NOMO-1 (cell line): ENCODE data around the gene CHD5.
A peak's percentile ranks its signal among the peaks of the same experiment; 100 is the strongest.
"Not testable (repeated sequence)": the region's sequence is repeated elsewhere in the genome, so short reads cannot be mapped to it uniquely, and the experiment has no call there.

ENCODE experiments used
- DNase-seq, 2 experiments: peaks; one replicate each; lab custom pipeline; 2025; ENCODE audit not compliant: unreplicated experiment in 2 of 2; lab: John Stamatoyannopoulos, UW

Gene CHD5

DNA sequence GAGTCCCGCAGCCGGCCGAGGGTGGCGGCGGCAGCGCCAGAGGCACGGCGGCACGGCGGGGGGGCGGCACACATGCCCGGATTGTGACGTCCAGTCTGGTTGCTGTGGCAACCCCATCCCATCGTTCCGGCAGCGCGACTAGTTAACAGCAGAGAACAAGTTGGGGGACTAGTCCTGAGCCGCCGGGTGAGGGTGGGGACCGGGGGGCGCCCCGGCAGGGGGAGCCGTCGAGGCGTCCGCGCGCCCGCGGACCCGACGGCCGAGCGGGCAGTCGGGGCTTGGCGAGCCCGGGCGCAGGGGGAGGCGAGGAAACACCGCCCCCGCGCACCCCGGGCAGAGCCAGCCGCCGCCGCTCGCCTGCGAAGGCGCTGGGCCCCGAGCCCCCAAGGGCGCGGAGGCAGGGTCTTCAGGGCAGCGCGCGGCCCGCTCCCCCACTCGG is at the start of gene CHD5:
CHD5 (minus strand) TSS at position 54 of the 439 bp plus-strand sequence. CDS start 298 bp downstream, outside the sequence.
- DNase-seq: no peak

- no peak for DNase-seq
Measured at GRCh38 chr1:6225651-6226050, 45.5 kb upstream of the CHD5 start.

GRCh38 chr1:6224718-6225117 is 44.6 kb upstream of the CHD5 start:
- no peak for DNase-seq

- no peak for DNase-seq
Measured at GRCh38 chr1:6223617-6224016, 43.5 kb upstream of the CHD5 start.

DNA sequence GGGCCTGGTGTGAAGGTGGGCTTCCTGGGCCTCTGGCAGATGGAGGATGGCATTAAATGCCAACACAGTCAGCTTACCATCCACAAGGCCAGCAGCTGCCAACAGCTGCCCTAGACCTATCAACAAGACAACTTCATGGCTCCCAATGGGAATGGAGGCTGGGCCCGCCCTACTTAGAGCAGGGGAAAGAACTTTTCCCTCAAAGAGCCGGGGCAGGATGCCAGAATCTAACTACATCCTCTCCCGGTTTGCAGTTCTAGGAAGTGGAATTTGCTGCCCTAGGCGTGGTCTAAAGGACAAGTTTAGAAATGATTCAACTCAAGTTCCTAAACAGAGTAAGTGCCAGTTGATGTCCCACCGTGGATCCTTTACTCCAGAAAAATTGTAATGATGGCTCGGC is 42.5 kb upstream of the CHD5 start:
- DNase-seq: no peak

DNA sequence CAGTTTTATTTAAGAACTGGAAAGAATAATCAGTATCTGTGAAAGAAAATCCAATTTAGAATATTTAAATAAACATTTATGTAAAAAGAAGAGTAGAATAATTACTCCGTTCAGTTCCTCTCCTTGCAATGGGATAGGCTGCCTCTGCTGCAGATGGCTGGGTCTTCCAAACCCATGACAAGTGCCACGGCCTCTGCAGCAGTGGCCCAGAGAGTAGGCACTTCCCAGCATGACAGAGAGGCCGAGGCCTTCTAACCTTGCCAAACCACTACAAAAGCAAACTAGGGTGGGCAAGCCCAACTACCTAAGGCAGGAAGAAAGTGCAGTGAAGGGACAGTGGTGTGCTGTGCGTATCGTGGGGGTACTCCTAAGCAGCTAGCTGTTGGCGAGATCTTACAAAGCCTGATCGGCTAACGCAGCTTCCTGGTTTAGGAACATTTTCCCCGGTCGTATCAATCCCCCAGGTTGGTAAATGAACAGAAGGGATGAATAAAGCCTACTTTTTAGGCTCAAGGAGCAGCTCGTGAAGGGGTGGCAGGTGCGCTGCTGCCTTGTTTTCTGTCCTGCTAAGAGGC is 41.2 kb upstream of the CHD5 start:
- no peak for DNase-seq

GRCh38 chr1:6220236-6220635 is 40.1 kb upstream of the CHD5 start:
- DNase-seq: no peak

DNA sequence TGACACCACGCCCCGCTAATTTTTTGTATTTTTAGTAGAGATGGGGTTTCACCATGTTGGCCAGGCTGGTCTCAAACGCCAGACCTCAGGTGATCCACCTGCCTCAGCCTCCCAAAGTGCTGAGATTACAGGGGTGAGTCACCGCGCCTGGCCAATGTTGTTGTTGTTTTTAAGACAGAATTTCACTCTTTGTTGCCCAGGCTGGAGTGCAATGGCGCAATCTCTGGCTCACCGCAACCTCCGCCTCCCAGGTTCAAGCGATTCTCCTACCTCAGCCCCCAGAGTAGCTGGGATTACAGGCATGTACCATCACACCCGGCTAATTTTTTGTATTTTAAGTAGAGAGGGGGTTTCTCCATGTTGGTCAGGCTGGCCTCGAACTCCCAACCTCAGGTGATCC is 39.5 kb upstream of the CHD5 start:
- DNase-seq: not testable (repeated sequence)

DNA sequence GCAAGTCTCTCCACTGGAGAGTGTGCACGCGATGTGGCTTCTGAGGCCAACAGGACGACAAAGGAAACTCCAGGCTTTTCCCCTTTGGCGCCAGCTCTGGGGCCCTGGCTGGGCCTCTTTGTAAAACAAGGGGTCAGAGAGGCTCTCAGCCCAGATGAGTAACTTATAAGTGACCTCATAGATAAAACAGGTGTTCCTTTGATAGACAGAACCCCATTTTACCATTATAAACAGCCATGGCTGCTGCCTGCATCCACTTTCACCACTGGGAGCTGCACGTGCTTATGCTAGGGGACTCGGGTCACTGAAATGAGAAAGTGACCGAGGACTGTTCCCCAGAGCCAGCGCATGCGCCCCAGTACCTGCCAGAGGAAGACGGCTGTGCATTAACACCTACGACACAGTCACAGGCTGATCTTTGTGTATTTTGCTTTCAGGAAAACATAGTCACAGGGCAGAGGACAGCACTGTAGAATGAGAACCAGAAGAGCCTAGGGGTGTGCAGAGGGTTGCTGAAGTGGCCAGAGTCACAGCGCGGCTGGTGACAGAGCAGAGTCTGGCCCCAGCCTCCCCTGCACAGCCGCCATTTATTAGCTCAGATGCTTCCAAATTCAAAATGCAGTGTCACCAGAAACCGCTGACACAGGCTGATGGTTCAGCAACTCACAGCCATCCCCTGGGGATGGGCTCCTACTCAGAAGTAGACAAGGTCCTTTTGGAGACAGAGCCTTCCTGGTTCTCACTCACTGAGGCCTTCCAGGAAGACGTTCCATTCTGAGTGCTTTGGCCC is 38.4 kb upstream of the CHD5 start:
- no peak for DNase-seq

- DNase-seq: peak; percentile 25 to 27
Measured at GRCh38 chr1:6212193-6212959, 32.3 kb upstream of the CHD5 start.

GRCh38 chr1:6211731-6212130 is 31.6 kb upstream of the CHD5 start:
- no peak for DNase-seq

GRCh38 chr1:6210591-6211355 is 30.7 kb upstream of the CHD5 start:
- DNase-seq: no peak

GRCh38 chr1:6209661-6210580 is 29.8 kb upstream of the CHD5 start:
- no peak for DNase-seq

- peak; percentile 62 to 74 for DNase-seq
Measured at GRCh38 chr1:6208723-6209660, 28.9 kb upstream of the CHD5 start.

GRCh38 chr1:6207921-6208320 is 27.8 kb upstream of the CHD5 start:
- no peak for DNase-seq

- no peak for DNase-seq
Measured at GRCh38 chr1:6207075-6207885, 27.2 kb upstream of the CHD5 start.

DNA sequence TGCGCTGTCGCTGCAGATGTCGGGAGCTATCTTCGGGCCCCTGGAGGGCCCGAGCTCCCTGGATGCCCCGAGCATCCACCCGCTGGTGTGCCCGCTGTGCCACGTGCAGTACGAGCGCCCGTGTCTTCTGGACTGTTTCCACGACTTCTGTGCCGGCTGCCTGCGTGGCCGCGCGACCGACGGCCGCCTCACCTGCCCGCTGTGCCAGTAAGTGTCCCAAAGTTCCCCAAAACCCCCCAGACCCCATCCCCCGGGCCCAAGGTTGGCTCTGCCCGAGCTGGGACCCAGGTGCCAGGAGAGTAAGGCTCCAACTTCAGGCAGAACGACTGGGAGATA is 26.4 kb upstream of the CHD5 start:
- DNase-seq: no peak

DNA sequence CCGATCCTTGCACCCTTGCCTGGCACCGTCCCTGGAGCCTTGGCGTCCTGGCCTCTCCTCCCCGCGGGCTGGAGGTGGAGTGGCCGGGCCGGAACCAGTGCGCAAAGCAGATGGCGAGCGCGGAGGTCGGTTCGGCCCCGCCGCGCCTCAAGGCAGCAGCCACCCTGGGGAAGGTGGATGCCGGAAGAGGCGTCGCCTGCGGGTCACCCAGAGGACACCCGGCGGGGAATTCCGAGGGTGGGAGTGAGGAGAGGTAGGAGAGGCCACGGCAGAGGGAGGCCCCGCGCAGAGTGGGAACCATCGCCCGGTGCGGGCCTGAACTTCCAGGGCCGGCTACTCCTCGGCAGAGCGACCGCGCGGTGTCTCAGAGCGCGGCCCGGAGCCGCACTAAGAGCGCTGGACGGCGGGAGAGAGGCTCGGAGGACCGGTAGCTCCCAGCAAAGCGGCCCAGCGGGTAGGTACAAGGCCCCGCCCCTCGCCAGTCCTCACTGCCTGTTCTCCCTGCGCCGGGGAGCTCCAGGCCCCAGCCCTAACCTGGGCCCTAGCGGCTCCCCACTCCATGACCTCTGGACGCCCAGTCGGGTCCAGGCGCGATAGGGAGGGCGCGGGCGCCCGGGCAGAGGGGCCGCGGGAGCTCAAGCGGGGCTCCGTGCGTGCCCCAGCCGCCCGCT is 25.9 kb upstream of the CHD5 start, which contains the start of gene RNF207:
RNF207 (plus strand) TSS at position 271 of the 671 bp plus-strand sequence. CDS start 417 bp downstream, outside the sequence.
- DNase-seq: no peak
